ENCODE data around the gene MMEL1. TPM values are rescaled to one million over a fixed set of nuclear protein-coding genes. Genes with fewer than 3 reads are reported as not detected.

Gene MMEL1
- total and polyA plus RNA-seq, 2 donors (not counting 3 experiments of a cell fraction or from before 2014, with no cell fraction given), result 1.1 to 1.2 TPM

- dilution Hi-C loops (cut with MboI; ENCODE audit: extremely low pct_ligation_motif_present, low sequenced_read_pairs) (no loop called here), intact Hi-C loops (cut with micrococcal nuclease) (no loop called here)
- Histone ChIP-seq H3K27me3 (ENCODE audit: control insufficient read depth in 2 of 2, insufficient read depth in 2 of 2, low read length in 2 of 2) (no peaks in the 10 kb centered on the region), H3K79me2 (ENCODE audit: control insufficient read depth, insufficient read depth, low read length) (no peaks in the 10 kb centered on the region), H3K9me1 (replicated peaks; ENCODE audit: control insufficient read depth, extremely low read depth, insufficient read depth, low read length) (no peaks in the 10 kb centered on the region), H4K20me1 (replicated peaks; ENCODE audit: control insufficient read depth, extremely low read depth, insufficient read depth, low read length) (no peaks in the 10 kb centered on the region), H3K4me2 (ENCODE audit: insufficient read depth, low read length) (no peak overlapping the region), H3K9ac (replicated peaks; ENCODE audit: extremely low read depth, insufficient read depth, low read length) (no peak overlapping the region), H3K4me3 (replicated peaks in 1 of 3; ENCODE audit: insufficient read depth in 1 of 3, low read depth in 1 of 3, low read length in 3 of 3) (no peak overlapping the region), H3K36me3 (ENCODE audit: control insufficient read depth in 2 of 2, extremely low read depth in 1 of 2, insufficient read depth in 2 of 2, low read length in 2 of 2) (no peaks in the 10 kb centered on the region), H3K9me3 (replicated peaks; ENCODE audit: control insufficient read depth, insufficient read depth, low read length) (peaks cover 31% of the 10 kb centered on the region), H3K27ac (ENCODE audit: insufficient read depth, low read depth, low read length) (no peak overlapping the region), H3K4me1 (ENCODE audit: control insufficient read depth, extremely low read depth, insufficient read depth, low read length) (no peaks in the 10 kb centered on the region), H2AFZ (ENCODE audit: low read depth, low read length) (no peak overlapping the region)
- BruUV-seq (replicated peaks), result no TSS peak
- FAIRE-seq (no peak), DNase-seq (ENCODE audit: low read depth, low spot score) (no peak)
- ChIA-PET POLR2A (no interaction called here), CTCF (no interaction called here)
- TF ChIP-seq FOS (IDR thresholded peaks at IDR 0.05; ENCODE audit: borderline replicate concordance, insufficient read depth, low read length), result no peak
- TF ChIP-seq CTCF (IDR thresholded peaks at IDR 0.05; ENCODE audit: extremely low read depth in 1 of 2, insufficient read depth in 1 of 2, low read depth in 1 of 2, low read length in 2 of 2), result no peak
- TF ChIP-seq GATA2 (IDR thresholded peaks at IDR 0.05; ENCODE audit: insufficient read depth, insufficient read length, low read depth, low read length), result no peak
These were observed 18.3 kb upstream of the MMEL1 start for GRCh38 chr1:2650967-2651645.

- no peak overlapping the region for H2AFZ ChIP-seq (ENCODE audit: low read depth, low read length)
- no peak overlapping the region for H3K9ac ChIP-seq (replicated peaks; ENCODE audit: extremely low read depth, insufficient read depth, low read length)
- no peaks in the 10 kb centered on the region for H3K27me3 ChIP-seq (ENCODE audit: control insufficient read depth in 2 of 2, insufficient read depth in 2 of 2, low read length in 2 of 2)
- TF ChIP-seq EZH2 (IDR thresholded peaks at IDR 0.05; ENCODE audit: borderline replicate concordance, low read depth, low read length, severe bottlenecking) (no peak), GATA2 (IDR thresholded peaks at IDR 0.05; ENCODE audit: insufficient read depth, insufficient read length, low read depth, low read length) (no peak), MYC (IDR thresholded peaks at IDR 0.05; ENCODE audit: low read depth, low read length) (no peak), CTCF (IDR thresholded peaks at IDR 0.05; ENCODE audit: extremely low read depth in 1 of 2, insufficient read depth in 1 of 2, low read depth in 1 of 2, low read length in 2 of 2) (no peak), FOS (IDR thresholded peaks at IDR 0.05; ENCODE audit: borderline replicate concordance, insufficient read depth, low read length) (no peak), POLR2AphosphoS5 (IDR thresholded peaks at IDR 0.05; ENCODE audit: insufficient read depth, low read depth, low read length) (no peak), MAX (IDR thresholded peaks at IDR 0.05; ENCODE audit: insufficient read depth, insufficient read length) (no peak), POLR2A (IDR thresholded peaks at IDR 0.05; ENCODE audit: low read depth, low read length) (no peak), JUN (IDR thresholded peaks at IDR 0.05; ENCODE audit: borderline replicate concordance, insufficient read depth, insufficient read length, low read depth) (no peak)
- no TSS peak for BruUV-seq (replicated peaks)
- no peak overlapping the region for H3K27ac ChIP-seq (ENCODE audit: insufficient read depth, low read depth, low read length)
- intact Hi-C loops (cut with micrococcal nuclease) (loop anchor here (10.0 kb wide), 1 partner anchor 768 kb away; no protein-coding TSS in a partner anchor), dilution Hi-C loops (cut with MboI; ENCODE audit: extremely low pct_ligation_motif_present, low sequenced_read_pairs) (no loop called here)
- DNase-seq (ENCODE audit: low read depth, low spot score) (no peak), FAIRE-seq (no peak)
- ChIA-PET CTCF (no interaction called here), POLR2A (no interaction called here)
- H3K4me2 ChIP-seq (ENCODE audit: insufficient read depth, low read length), result no peak overlapping the region
- H4K20me1 ChIP-seq (replicated peaks; ENCODE audit: control insufficient read depth, extremely low read depth, insufficient read depth, low read length), result no peaks in the 10 kb centered on the region
- H3K36me3 ChIP-seq (ENCODE audit: control insufficient read depth in 2 of 2, extremely low read depth in 1 of 2, insufficient read depth in 2 of 2, low read length in 2 of 2), result no peaks in the 10 kb centered on the region
- H3K4me3 ChIP-seq (replicated peaks in 1 of 3; ENCODE audit: insufficient read depth in 1 of 3, low read depth in 1 of 3, low read length in 3 of 3), result no peak overlapping the region
- peaks cover 7% of the 10 kb centered on the region for H3K4me1 ChIP-seq (ENCODE audit: control insufficient read depth, extremely low read depth, insufficient read depth, low read length)
- H3K9me1 ChIP-seq (replicated peaks; ENCODE audit: control insufficient read depth, extremely low read depth, insufficient read depth, low read length), result no peaks in the 10 kb centered on the region
- no peaks in the 10 kb centered on the region for H3K9me3 ChIP-seq (replicated peaks; ENCODE audit: control insufficient read depth, insufficient read depth, low read length)
- H3K79me2 ChIP-seq (ENCODE audit: control insufficient read depth, insufficient read depth, low read length), result no peaks in the 10 kb centered on the region
These were observed 14.0 kb upstream of the MMEL1 start for GRCh38 chr1:2646837-2647236.

Measured in endothelial cell of umbilical vein (primary cell).